Eye (tissue), 1 donor: ENCODE data around the gene LTBP1.

Source experiments
- DNase-seq: peaks from one replicate; pipeline ENCODE4 v3.0.0-alpha.2; 2015

Gene LTBP1

DNA sequence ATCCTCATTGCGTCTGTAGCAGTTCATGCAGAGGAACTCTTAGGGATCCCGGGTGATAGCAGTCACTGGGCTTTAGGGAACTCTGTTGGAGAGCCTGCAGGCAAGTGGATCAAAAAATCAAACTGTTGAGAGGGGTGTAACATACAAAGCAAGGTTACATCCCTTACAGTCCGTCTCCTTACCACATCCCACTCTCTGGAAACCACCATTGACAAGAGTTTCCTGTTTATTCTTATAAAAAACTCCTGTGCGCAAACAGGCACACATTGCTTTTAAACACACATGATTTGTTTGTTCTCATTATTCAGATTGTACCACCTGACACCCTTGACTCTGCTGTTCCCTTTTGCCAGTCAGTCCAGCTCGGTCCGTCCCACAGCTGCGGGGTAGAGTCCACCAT lies 137.7 kb downstream of the LTBP1 start:
- no peak for DNase-seq

DNA sequence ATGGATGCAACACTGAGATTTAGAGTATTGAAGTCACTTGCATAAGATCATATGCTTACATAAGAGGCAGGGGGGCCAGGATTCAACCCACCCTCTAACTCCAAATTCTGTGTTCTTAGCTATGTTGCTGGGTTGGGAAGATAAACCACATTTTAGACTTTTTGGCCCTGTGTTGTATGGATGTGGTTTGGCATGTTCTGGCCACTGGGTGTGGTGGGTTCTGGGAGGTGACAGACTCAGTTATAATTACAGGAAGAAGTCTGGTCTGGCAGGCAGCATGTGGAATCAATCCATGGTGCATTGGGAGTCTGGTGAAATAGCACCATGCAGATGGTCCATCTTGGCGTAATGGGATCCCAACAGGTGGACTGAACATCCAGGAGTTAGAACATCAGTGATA lies 138.9 kb downstream of the LTBP1 start:
- DNase-seq: no peak

- DNase-seq: peak; percentile 55
Observed at GRCh38 chr2:33086400-33087015, 139.8 kb downstream of the LTBP1 start.

DNA sequence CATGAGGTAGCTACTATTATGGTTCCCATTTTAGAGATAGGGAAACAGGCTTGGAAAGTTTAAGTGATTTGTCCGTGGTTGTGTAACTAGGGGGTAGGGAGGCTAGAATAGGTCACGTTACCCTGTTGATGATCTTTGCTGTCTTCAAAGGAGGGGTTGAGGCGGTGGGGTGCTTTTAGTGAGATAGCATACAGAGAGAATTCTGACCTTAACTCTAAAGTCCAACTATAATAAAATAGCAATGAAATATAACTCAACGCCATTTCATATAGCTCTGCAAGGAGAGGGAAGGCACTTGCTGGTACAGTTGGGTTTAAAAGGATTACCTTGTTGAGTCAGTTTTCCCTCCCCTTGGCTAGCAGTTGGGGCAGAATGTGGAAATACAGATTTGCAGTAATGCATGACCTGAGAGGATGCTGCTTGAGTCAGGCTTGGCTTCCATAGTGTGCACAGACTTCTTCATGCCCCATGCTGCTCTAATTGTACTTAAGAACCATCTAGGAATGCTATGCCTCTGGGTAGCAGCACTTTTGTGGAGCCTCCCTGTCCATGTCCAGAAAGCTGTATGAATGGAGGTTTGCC lies 143.9 kb downstream of the LTBP1 start:
- no peak for DNase-seq

GRCh38 chr2:33091541-33092123 lies 144.9 kb downstream of the LTBP1 start:
- no peak for DNase-seq

- no peak for DNase-seq
Observed at GRCh38 chr2:33093283-33093993, 146.7 kb downstream of the LTBP1 start.

DNA sequence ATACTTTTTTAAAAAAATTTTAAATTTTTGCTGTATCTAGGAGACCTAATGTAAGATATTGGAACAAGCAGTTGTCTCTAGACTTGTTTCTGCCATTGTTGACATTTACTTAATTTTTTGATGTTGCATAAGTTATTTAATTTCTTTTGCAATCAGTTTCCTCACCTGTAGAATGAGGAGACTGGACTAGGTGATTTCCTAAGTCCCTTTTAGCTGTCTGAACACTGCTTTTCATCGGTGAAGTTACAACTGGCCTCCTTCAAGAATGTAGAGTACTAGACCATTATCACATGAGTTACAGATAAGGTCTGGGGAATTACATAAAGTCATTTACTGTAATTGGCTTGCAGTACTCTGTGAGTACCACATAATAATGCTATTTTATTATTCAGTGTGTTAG lies 147.6 kb downstream of the LTBP1 start:
- no peak for DNase-seq

DNA sequence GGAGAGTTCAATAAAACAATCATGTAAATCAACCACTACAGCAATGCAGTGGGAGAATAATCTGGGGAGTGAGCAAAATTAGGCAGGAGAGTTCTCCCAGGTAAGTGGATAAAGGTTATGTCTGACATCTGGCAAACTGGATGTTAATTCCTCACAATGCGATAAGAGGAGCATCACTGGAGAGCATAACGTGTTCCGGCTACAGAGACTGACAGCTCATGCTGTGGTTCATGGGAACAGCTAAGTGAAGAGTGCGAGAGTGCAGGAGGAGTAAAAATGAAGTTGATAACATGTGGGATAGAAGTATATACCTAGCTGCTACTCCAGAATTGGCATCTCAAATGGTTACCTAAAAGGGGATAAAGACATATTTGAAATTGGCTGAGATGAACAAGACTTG lies 153.2 kb downstream of the LTBP1 start:
- no peak for DNase-seq

DNA sequence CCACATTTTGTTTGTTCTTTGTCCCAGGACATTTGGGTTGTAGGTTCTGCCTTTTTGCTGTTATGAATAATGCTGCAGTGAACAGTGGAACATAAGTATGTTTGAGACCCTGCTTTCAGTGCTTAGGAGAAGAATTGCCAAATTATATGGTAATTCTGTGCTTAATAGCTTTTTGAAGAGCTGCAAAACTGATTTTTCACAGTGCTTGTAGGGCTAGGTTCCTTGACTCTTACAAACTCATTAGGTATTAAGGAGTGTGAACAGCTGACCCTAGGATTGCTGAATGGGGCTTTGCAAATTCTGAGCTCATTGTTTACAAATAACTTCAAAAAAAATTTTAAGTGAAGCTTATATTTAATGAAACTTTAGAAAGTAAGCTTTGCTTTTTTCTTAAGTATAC lies 154.2 kb downstream of the LTBP1 start:
- DNase-seq: no peak

DNA sequence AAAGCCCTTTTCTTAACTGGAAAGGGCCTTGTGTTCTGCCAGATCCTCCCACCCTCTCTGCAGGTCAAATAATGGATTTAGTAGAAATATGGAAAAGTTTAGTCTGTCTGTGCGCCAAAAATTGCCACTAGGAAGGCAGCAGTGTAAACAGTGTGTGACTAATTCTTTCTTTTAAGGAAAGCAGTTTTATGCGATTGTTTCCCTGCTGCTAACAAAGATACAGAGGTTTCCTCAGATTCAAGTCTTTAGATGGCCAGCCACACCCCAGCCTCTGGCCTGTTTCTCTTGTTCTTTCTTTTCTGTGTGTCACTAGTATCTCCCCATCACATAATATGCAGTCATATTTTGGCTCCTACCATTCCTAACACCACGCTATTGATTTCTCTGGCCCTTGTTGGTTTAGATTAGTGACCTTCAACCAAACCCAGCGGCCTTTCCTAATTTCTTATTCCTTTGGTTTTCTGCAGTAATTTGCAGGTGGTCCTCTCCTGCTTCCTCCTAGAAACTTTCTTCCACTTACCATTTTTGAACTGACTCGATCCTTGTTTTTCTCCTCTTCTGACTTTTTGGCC lies 157.4 kb downstream of the LTBP1 start:
- no peak for DNase-seq

DNA sequence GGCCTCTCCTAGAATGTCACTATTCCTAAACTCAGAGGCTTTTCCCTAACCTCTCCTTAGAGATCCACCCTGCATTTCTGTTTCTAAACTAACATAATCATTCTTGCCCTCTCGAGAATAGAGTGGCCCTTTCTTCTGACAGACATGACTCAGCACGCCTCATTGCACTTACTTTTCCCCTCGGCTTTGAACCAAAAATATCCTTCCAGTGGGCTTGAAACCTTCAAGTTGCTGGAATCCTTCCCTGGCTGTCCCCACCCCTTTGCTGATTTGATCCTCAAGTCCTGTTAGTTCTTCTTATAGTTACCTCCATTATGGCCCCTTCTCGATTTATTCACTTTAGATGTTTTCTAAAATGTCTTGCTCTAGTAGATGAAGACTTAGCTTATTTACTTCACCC lies 158.0 kb downstream of the LTBP1 start:
- DNase-seq: no peak

GRCh38 chr2:33106115-33106514 lies 159.4 kb downstream of the LTBP1 start:
- no peak for DNase-seq

GRCh38 chr2:33107690-33108482 lies 161.1 kb downstream of the LTBP1 start:
- DNase-seq: no peak

DNA sequence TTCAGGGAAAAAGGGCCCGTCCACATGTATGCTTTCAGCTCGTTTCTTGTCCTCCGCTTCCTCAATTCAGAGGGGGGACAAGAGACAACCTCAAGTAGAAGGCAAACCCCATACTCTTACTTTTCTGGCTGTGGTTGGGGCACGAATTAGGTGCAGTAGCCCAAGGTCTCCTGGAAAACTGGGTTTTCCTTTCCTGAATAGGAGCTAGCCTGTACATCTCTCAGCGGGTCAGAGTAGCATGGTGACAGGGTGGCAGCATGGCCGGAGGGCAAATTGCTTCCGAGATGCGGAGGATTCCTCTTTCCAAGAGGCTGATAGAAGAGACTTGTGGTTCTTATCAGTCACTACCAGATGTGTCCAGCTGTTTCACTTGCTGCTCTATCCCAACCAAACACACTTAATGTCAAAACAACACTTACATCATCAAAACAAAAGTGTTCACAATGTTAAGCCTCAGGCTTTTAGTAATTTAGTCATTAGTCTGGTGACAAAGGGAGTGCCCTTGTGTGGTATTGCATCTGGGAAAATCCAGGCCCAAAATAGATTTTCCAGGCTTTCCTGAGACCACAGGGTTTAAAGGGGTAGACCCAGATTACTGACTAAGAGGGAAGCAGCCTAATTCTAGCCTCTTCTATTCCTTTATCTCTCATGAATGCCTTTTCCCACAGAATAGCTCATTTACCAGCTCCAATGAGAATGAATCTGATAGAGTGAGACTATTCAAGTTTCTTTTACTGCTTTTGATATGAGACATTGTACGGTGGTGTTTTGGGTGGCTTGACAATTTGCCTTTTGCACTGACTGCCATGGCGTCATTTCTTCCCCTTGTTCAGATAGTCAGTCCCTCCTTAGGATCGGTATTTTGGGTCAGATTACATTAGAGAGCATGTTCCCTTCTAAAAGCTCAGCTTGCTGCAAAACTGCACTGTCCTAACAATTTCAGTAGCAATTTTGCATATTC lies 162.0 kb downstream of the LTBP1 start:
- DNase-seq: peak; percentile 44

DNA sequence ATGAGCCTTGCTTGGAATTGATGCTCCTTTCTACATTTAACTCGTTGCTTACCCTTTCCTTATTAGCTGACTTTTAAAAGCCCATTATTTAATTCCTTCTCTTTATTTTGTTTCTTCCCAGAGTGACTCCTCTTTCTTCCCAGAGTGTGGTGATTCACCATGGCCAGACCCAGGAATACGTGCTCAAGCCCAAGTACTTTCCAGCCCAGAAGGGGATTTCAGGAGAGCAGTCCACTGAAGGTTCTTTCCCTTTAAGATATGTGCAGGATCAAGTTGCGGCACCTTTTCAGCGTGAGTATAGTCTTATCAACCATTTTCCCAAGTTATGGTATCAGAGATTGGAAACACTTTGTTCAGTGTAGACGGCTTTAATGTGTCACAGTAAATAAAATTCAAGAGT lies 163.7 kb downstream of the LTBP1 start:
- no peak for DNase-seq

- DNase-seq: no peak
Observed at GRCh38 chr2:33111002-33111446, 164.3 kb downstream of the LTBP1 start.

DNA sequence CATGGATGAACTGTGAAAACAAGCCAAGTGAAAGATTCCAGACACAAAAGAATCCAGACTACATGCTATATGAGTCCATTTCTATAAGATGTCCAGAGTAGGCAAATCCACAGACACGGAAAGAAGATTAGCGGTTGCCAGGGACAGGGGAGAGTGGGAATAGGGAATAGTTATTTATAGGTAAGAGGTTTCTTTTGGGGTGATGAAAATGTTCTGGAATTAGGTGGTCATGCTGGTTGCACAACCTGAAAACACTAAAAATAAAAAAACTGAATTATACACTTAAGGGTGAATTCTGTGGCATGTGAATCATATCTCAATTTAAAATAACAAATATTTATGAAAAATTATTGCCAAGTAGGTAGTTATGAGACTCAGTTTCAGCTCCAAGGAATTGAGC lies 168.4 kb downstream of the LTBP1 start:
- no peak for DNase-seq

- no peak for DNase-seq
Observed at GRCh38 chr2:33115728-33116127, 169.0 kb downstream of the LTBP1 start.

DNA sequence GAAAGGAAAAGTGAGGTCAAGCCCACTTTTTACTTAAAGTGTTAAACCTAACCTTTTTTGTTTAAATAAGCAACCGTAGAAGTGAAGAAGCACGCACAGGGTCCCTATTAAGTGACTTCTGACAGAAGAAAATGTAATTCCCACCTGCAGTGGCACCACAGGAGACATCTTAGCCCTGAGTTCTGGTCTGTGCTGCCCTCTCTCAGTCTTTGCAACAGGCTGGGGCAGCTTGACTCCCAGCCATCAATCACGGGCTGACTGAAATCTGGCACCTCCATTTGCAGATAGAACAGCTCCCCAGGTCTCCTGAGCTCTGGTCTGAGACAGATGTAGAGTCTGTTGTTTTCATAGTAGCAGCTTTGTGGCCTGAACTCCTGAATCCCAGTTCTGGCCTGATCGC lies 170.0 kb downstream of the LTBP1 start:
- DNase-seq: no peak

DNA sequence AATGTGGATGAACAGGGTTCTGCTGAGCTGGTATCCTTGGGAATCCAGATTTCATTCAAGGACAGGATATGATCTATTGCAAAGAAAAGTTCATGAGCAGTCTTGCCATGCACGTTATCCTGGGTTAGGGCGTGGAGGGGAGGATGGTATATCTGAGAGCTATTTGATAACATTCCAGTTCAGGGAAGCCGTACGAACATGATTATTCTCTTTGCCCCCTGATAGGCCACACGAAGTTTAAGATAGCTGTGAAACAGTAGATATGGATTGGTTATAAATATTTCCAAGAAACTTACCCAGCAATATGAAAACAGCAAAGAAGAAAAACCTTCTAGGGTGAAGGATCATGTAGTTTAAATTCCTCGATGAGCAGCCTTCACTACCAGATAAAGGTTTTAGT lies 171.9 kb downstream of the LTBP1 start:
- DNase-seq: no peak

- no peak for DNase-seq
Observed at GRCh38 chr2:33121416-33121815, 174.7 kb downstream of the LTBP1 start.

- DNase-seq: no peak
Observed at GRCh38 chr2:33121925-33122324, 175.2 kb downstream of the LTBP1 start.
